Measurements from ENCODE around the gene DNM3.

DNM3 gene

GRCh38 chr1:172083191-172083590, 241.9 kb downstream of the DNM3 start:
- in situ Hi-C loops (cut with HindIII; ENCODE audit: low sequenced_read_pairs), result no loop called here

- in situ Hi-C loops (cut with HindIII; ENCODE audit: low sequenced_read_pairs), result loop anchor here (5.0 kb wide), 1 partner anchor 322 kb away; no protein-coding TSS in a partner anchor
Measured at GRCh38 chr1:172084876-172085275, 243.6 kb downstream of the DNM3 start.

DNA sequence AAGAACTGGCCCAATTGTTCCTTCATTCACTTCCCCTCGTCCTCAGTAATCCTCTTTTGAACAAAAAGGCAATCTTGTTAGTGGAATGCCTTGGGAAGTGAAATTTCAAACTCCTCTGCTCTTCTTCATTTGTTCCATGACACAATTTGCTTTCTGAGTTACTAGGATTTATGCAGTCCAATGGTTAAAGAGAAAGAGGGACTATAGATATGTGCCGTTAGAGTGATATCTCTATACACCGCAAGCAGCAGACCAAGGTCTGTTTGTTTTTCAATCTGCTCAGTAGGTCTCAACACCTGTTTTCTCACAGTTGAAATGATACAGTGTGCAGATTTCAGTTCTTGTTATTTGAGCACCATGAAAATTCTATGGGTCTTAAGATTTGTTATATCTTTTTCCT, 244.0 kb downstream of the DNM3 start:
- in situ Hi-C loops (cut with HindIII; ENCODE audit: low sequenced_read_pairs), result loop anchor here (5.0 kb wide), 1 partner anchor 322 kb away; no protein-coding TSS in a partner anchor

GRCh38 chr1:172086137-172086536, 244.8 kb downstream of the DNM3 start:
- in situ Hi-C loops (cut with HindIII; ENCODE audit: low sequenced_read_pairs), result loop anchor here (5.0 kb wide), 1 partner anchor 321 kb away; no protein-coding TSS in a partner anchor

GRCh38 chr1:172088256-172088655, 247.0 kb downstream of the DNM3 start:
- in situ Hi-C loops (cut with HindIII; ENCODE audit: low sequenced_read_pairs), result loop anchor here (5.0 kb wide), 1 partner anchor 319 kb away; no protein-coding TSS in a partner anchor

DNA sequence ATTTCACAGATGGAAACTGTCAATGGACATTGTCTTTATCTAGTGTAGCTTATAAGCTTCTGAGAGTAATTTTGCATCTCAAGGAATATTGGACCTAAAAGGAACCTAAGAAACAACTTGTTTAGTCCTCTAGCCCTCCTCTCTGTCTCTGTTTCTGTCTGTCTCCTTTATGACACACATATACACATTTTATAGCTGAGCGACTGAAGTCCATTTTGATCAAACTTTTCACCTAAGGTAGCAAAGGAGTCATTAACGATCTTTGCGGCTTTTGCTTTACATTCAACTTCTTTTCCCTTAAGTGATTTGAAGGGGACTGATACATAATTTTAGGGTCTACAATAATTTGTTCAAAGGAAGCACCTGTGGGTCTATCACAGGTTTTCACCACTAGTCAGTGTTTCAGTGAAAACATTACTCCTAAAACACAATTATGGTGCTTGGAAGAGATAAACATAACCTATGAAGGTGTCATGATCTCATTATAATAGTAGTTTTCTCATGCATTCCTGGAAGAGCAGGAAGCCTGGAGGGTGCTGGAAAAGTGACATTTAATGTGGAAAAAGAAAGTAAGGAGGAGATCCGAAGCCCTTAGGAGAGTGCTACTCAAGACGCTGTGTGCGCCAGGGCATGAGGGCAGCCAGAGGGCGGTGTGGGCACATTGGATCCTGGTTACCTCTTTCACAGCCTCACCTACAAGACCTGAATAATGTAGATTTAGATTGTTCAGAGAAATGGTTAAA, 248.6 kb downstream of the DNM3 start:
- in situ Hi-C loops (cut with HindIII; ENCODE audit: low sequenced_read_pairs), result loop anchor here (5.0 kb wide), 1 partner anchor 317 kb away; no protein-coding TSS in a partner anchor

- in situ Hi-C loops (cut with HindIII; ENCODE audit: low sequenced_read_pairs), result no loop called here
Measured at GRCh38 chr1:172090511-172090817, 249.2 kb downstream of the DNM3 start.

- in situ Hi-C loops (cut with HindIII; ENCODE audit: low sequenced_read_pairs), result no loop called here
Measured at GRCh38 chr1:172095846-172096245, 254.5 kb downstream of the DNM3 start.

DNA sequence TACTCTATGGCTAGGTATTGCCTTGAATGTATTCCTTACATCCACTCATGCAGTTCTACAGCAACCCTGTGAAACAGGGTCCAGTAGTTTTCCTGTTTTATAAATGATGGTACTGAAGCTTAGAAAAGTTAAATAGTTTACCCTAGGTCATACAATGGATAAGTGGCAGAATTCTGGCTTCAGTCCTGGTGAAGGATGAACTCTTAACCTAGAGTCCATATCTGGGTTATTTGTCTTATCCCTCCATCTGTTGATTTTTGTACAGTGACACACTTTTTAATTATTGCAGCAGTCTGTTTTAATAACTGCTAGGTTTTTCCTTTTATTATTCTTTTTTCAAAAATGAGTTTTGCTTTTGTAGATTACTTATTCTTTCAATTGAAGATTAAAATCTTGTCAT, 263.9 kb downstream of the DNM3 start:
- in situ Hi-C loops (cut with HindIII; ENCODE audit: low sequenced_read_pairs), result loop anchor here (5.0 to 10.0 kb wide), 2 partner anchors 37 to 110 kb away; no protein-coding TSS in a partner anchor

DNA sequence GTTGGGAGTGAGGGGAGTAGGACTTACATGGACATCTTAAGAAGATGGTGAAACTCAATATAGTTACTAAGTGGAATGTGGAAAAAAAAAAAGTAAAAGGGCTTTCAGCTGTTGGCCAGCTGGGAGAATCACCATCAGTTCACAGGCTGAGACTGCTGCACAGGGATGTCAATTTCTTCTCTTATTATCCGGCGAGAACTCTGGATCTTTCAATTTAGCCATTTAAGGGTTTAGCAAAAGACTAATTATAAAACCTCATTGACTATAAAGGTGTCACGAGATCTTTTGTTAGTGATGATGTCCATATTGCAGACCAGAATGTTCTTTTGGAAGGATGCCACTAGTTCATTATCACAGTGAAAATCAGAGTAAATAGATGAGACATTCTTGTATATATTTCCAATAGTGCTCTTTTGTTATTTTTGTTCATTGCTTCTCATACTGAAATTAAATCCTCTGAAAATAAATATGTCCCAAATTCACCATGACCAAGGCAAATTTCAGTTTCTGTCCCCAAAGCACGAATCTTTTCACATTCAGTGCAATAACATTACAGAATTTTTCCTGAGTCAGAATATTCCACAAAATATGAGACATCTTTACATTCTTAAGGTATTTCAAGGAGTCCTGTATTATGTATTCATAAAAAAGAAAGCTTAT, 266.1 kb downstream of the DNM3 start:
- in situ Hi-C loops (cut with HindIII; ENCODE audit: low sequenced_read_pairs), result loop anchor here (5.0 to 10.0 kb wide), 2 partner anchors 35 to 107 kb away; no protein-coding TSS in a partner anchor

- in situ Hi-C loops (cut with HindIII; ENCODE audit: low sequenced_read_pairs), result loop anchor here (5.0 to 10.0 kb wide), 2 partner anchors 34 to 106 kb away; no protein-coding TSS in a partner anchor
Measured at GRCh38 chr1:172108161-172108893, 267.0 kb downstream of the DNM3 start.

DNA sequence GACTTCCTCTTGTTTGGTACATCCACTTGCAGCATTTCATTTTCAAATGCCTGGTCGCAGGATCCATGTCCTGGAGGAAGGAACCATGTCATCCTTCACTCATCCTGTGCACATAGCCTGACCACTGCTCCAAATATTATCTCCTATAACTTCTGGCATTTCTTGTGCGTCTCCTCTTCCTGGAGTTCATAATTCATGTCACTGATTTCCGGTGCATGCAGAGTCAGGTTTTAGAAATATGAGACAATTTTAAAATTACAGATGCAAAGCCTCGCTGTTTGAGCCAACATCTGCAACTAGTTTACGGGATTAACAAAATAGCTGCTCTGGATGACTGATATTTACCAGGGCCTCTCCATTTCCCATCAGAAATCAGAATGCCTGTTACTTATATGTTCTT, 268.1 kb downstream of the DNM3 start:
- in situ Hi-C loops (cut with HindIII; ENCODE audit: low sequenced_read_pairs), result loop anchor here (5.0 to 10.0 kb wide), 2 partner anchors 33 to 105 kb away; no protein-coding TSS in a partner anchor

- in situ Hi-C loops (cut with HindIII; ENCODE audit: low sequenced_read_pairs), result no loop called here
Measured at GRCh38 chr1:172112576-172112975, 271.3 kb downstream of the DNM3 start.

DNA sequence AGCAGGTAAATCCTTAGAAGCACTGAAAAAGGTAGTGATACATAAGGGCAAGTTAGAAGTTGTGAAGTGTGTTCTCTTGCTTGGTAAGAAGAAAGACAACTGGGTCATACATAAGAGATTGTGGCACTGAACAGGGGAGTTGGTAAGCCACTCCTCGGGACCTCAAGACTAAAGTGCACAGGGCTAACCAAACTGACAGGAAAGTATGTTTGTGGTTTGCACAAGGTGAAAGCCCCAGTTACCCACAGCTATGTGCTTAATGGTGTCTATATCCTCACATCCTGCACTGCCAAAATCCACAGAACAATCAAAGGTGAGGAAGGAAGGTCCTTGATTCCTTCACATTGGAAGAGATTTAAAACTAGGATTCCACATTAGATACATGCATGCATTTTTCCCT, 276.5 kb downstream of the DNM3 start:
- in situ Hi-C loops (cut with HindIII; ENCODE audit: low sequenced_read_pairs), result no loop called here

DNA sequence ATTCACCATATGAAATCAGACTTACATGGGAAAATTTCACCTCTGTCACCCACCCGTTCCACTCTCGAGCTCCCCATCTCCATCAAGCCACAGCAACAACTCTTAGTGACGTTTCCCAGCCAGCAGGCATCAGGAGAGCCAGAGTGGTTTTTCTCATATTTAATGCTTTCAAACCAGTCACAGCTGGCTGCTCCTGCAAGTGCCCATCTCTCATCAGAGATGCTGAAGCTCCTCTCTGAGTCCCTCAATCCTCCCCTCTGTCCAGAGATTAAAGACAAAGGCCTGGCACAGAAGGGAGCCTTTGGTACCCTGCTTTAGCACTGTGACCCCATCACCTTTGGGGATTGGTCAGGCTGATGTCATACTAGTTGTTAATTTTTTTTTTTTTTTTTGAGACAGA, 277.3 kb downstream of the DNM3 start:
- in situ Hi-C loops (cut with HindIII; ENCODE audit: low sequenced_read_pairs), result no loop called here

- in situ Hi-C loops (cut with HindIII; ENCODE audit: low sequenced_read_pairs), result no loop called here
Measured at GRCh38 chr1:172119184-172119583, 277.9 kb downstream of the DNM3 start.

- in situ Hi-C loops (cut with HindIII; ENCODE audit: low sequenced_read_pairs), result no loop called here
Measured at GRCh38 chr1:172120381-172120780, 279.1 kb downstream of the DNM3 start.

- in situ Hi-C loops (cut with HindIII; ENCODE audit: low sequenced_read_pairs), result no loop called here
Measured at GRCh38 chr1:172121081-172121717, 279.9 kb downstream of the DNM3 start.

GRCh38 chr1:172122381-172122780, 281.1 kb downstream of the DNM3 start:
- in situ Hi-C loops (cut with HindIII; ENCODE audit: low sequenced_read_pairs), result no loop called here

DNA sequence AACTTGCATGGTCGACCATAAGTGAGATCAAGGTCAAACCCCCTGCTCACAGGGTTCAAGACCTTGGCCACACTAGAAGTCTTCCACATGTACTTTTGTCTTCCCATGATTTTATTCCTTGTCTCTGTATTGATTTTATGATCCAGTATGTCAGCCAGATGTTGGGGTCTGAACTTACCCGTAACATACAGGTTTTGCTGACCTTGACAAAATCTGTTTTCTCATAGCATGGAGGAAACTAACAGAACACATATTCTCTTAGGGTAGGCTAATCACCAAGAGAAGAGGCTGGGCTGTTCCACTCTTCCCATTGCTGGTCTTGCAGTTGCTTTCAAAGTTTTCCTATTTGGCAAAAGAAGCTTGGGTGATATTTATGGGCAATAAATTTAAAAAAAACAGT, 284.0 kb downstream of the DNM3 start:
- in situ Hi-C loops (cut with HindIII; ENCODE audit: low sequenced_read_pairs), result no loop called here
